OCI-LY7 (cell line): ENCODE results near the gene PPP1R9B. TPM values are rescaled to one million over a fixed set of nuclear protein-coding genes. Genes with fewer than 3 reads are reported as not detected.

Experiments used
- BruUV-seq: library from RNA; stranded (reverse); fragments of 400-500 nt; replicated peaks from 2 replicates; lab custom pipeline; 2021; lab: Mats Ljungman, UMichigan
- CTCF ChIA-PET: fragments of 300-600 bp; sonication (Branson Sonifier 250); formaldehyde crosslinking; loops from one replicate; lab custom pipeline; 2022; ENCODE audit warnings: antibody characterized with exemption; ENCODE audit not compliant: unreplicated experiment; lab: Charles Lee
- POLR2A ChIA-PET: fragments of 300-600 bp; sonication (Branson Sonifier 250); formaldehyde crosslinking; loops from one replicate; lab custom pipeline; 2022; ENCODE audit warnings: antibody characterized with exemption; lab: Charles Lee
- DNase-seq: peaks from one replicate; pipeline ENCODE4 v3.0.0-alpha.2; 2015; ENCODE audit warnings: low spot score
- H2AFZ ChIP-seq: fragments of 200-600 bp; sonication (generic), shearing (Covaris generic); 2 replicates; pipeline ENCODE4 v1.6.1; 2014; ENCODE audit warnings: mild to moderate bottlenecking, antibody characterized with exemption, low read length, moderate library complexity
- H3K27ac ChIP-seq: fragments of 200-600 bp; sonication (generic); 2 replicates; pipeline ENCODE4 v1.5.1; 2014; ENCODE audit warnings: mixed run types, low read depth, mild to moderate bottlenecking, moderate library complexity, low read length, inconsistent platforms; ENCODE audit not compliant: poor library complexity, severe bottlenecking
- H3K36me3 ChIP-seq: fragments of 200-600 bp; sonication (generic); 2 replicates; pipeline ENCODE4 v1.6.1; 2014; ENCODE audit warnings: mild to moderate bottlenecking, antibody characterized with exemption, low read length, moderate library complexity, mixed read lengths; ENCODE audit not compliant: insufficient read depth
- H3K4me1 ChIP-seq: fragments of 200-600 bp; sonication (generic); 2 replicates; pipeline ENCODE4 v1.5.1; 2014; ENCODE audit warnings: mild to moderate bottlenecking, low read length; ENCODE audit not compliant: insufficient read depth, poor library complexity, severe bottlenecking
- H3K4me2 ChIP-seq: fragments of 200-600 bp; sonication (generic); 2 replicates; pipeline ENCODE4 v1.6.1; 2014; ENCODE audit warnings: mild to moderate bottlenecking, low read length
- H3K4me3 ChIP-seq: fragments of 200-600 bp; sonication (generic); 2 replicates; pipeline ENCODE4 v1.5.1; 2014; ENCODE audit warnings: mild to moderate bottlenecking, low read depth, low read length; ENCODE audit not compliant: poor library complexity, severe bottlenecking
- H3K79me2 ChIP-seq: fragments of 200-600 bp; sonication (generic); 2 replicates; pipeline ENCODE4 v1.6.1; 2016; ENCODE audit warnings: low read depth, mild to moderate bottlenecking, low read length, moderate library complexity, mixed read lengths; ENCODE audit not compliant: insufficient read depth
- H3K9me2 ChIP-seq: fragments of 200-600 bp; sonication (generic); 2 replicates; pipeline ENCODE4 v1.6.1; 2016; ENCODE audit warnings: mild to moderate bottlenecking, low read length, mixed read lengths; ENCODE audit not compliant: insufficient read depth
- H3K9me3 ChIP-seq: fragments of 200-600 bp; sonication (generic); 2 replicates; pipeline ENCODE4 v1.6.1; 2014; ENCODE audit warnings: mild to moderate bottlenecking, mixed run types, low read length, mixed read lengths
- H4K20me1 ChIP-seq: fragments of 200-600 bp; sonication (generic); 2 replicates; pipeline ENCODE4 v1.6.1; 2014; ENCODE audit warnings: mild to moderate bottlenecking, antibody characterized with exemption, low read length, moderate library complexity, mixed read lengths; ENCODE audit not compliant: insufficient read depth
- EZH2phosphoT487 ChIP-seq: fragments of 200-600 bp; sonication (generic); IDR thresholded peaks from 2 replicates; pipeline ENCODE4 v1.6.1; 2018; ENCODE audit warnings: low read depth, borderline replicate concordance, mild to moderate bottlenecking, mixed run types, antibody characterized with exemption, low read length, moderate library complexity, mixed read lengths
- intact Hi-C: fragments of 100-400 bp; cut with micrococcal nuclease; formaldehyde crosslinking; loops from one replicate; pipeline ENCODE4 v1.10.0; 2022; ENCODE audit not compliant: unreplicated experiment
- total RNA-seq, 2 experiments: library from RNA; depleted of rRNA in 1 of 2; stranded (reverse); fragments of >200 nt in 1 of 2; shearing (Covaris generic) in 1 of 2; gene quantifications; 2 replicates each; pipeline ENCODE4 v1.2.3, GENCODE V29; 2014 to 2022
- TF ChIP-seq, protein P1 (sequence below): fragments of 200-600 bp; sonication (generic); conservative IDR thresholded peaks from 2 replicates; pipeline ENCODE4 v1.5.1; 2014; ENCODE audit warnings: mild to moderate bottlenecking, antibody characterized with exemption, low read length, moderate library complexity, mixed read lengths

Gene PPP1R9B
- total RNA-seq, 2 experiments from 2014 or later = 45.3 to 87.0 TPM

DNA sequence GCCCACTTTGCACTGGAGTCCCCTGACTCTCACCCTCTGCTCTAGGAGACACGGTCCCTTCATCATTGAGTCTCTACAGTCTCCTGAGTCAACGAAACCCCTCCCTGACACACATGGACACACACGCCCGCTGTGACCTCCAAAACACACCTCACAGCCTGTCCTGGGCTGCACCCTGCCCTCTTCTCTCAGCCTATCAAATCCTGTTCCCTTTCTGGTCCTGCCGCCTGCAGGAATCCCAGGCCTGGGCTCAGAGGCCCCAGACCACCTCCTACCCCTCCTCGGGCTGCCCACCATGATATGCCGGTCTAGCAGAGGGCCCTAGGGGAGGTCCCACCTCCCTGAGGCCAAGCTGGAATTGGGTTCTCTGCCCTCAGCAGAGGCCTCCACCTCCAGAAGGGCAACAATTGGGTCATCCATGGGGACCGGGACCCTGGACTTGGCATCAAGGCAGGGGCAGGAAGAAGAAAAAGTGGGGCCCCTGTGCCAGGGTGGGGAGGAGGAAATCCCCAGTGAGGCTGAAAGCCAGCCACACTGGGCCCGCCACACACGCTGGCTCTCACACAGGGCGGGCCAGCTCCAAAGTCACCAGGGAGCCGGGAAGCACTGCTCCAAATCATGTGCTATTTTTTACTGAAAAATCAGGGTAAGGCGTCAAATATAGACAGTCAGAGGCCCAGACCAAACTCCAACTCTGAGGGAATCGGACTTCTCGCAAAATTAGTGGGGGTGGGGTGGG, 3.4 kb downstream of the PPP1R9B start:
- H3K9me3 ChIP-seq = no peaks in the 10 kb centered on the region
- H3K4me2 ChIP-seq = peak overlapping the region; percentile 95
- ChIA-PET CTCF (interaction anchor here (0.6 kb wide), 1 partner anchor 11 kb away, joined by 3 read pairs; no protein-coding TSS in a partner anchor), POLR2A (interaction anchor here (0.7 kb wide), 1 partner anchor 80 kb away, joined by 7 read pairs; no protein-coding TSS in a partner anchor)
- peaks cover 38% of the 10 kb centered on the region for H3K4me1 ChIP-seq
- H3K27ac ChIP-seq = peak overlapping the region; percentile 87
- BruUV-seq = no TSS peak
- H3K79me2 ChIP-seq = peaks cover 59% of the 10 kb centered on the region
- H3K4me3 ChIP-seq = peak overlapping the region; percentile 89
- peaks cover 22% of the 10 kb centered on the region for H4K20me1 ChIP-seq
- no peaks in the 10 kb centered on the region for H3K9me2 ChIP-seq
- no peak for DNase-seq
- H3K36me3 ChIP-seq = peaks cover 69% of the 10 kb centered on the region
- H2AFZ ChIP-seq = no peak overlapping the region
- TF ChIP-seq, protein P1, sequence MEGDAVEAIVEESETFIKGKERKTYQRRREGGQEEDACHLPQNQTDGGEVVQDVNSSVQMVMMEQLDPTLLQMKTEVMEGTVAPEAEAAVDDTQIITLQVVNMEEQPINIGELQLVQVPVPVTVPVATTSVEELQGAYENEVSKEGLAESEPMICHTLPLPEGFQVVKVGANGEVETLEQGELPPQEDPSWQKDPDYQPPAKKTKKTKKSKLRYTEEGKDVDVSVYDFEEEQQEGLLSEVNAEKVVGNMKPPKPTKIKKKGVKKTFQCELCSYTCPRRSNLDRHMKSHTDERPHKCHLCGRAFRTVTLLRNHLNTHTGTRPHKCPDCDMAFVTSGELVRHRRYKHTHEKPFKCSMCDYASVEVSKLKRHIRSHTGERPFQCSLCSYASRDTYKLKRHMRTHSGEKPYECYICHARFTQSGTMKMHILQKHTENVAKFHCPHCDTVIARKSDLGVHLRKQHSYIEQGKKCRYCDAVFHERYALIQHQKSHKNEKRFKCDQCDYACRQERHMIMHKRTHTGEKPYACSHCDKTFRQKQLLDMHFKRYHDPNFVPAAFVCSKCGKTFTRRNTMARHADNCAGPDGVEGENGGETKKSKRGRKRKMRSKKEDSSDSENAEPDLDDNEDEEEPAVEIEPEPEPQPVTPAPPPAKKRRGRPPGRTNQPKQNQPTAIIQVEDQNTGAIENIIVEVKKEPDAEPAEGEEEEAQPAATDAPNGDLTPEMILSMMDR = no peak
- no peak for TF ChIP-seq EZH2phosphoT487
- intact Hi-C loops = no loop called here

DNA sequence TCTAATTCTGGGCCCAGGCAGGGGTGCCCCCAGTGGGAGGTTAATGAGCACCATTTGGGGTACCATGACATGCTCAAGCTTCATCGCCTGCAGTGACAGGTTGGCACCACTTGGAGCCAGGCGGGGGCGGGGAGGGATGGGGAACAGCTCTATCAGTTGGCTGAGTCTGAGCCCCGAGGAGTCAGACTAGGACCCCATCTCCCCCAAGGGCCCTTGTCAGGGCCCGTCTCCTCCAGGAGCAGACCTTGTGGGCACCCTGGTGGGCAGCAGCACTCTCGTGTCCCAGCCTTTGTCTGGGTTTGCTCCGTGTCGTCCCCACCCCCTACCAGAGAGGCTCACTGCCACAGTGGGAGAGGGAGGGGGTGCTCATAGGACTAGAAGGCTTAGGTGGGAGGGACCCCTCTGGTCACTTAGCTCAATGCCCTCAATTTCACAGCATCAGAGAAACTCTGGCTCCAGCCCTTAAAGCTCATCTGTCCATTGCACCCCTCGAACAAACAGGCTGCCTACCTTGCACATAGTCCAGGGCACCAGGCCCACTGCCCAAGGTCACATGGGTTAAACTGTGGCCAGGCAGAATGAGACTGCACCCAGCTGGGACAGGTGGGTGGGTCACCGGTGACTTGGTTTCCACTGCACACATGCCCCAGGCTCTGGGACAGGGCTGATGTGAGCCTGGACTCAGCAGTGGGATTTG, 4.1 kb downstream of the PPP1R9B start:
- Histone ChIP-seq H3K27ac (peak overlapping the region; percentile 87), H3K36me3 (peaks cover 76% of the 10 kb centered on the region), H3K9me3 (no peaks in the 10 kb centered on the region), H3K4me3 (peak overlapping the region; percentile 89), H3K9me2 (no peaks in the 10 kb centered on the region), H3K79me2 (peaks cover 58% of the 10 kb centered on the region), H3K4me1 (peaks cover 37% of the 10 kb centered on the region), H4K20me1 (peaks cover 22% of the 10 kb centered on the region), H3K4me2 (peak overlapping the region; percentile 95), H2AFZ (no peak overlapping the region)
- intact Hi-C loops = no loop called here
- CTCF ChIA-PET = interaction anchor here (1.0 to 1.1 kb wide), 2 partner anchors 10 to 52 kb away, joined by 3 read pairs; no protein-coding TSS in a partner anchor
- no peak for TF ChIP-seq EZH2phosphoT487
- TF ChIP-seq, protein P1 = peak; percentile 42; the same call in 1 of the 2 replicates
- DNase-seq = no peak
- no TSS peak for BruUV-seq
- POLR2A ChIA-PET = interaction anchor here (0.9 kb wide), 1 partner anchor 15 kb away, joined by 3 read pairs; no protein-coding TSS in a partner anchor
